ENCODE results near the gene DDX31.

DNA sequence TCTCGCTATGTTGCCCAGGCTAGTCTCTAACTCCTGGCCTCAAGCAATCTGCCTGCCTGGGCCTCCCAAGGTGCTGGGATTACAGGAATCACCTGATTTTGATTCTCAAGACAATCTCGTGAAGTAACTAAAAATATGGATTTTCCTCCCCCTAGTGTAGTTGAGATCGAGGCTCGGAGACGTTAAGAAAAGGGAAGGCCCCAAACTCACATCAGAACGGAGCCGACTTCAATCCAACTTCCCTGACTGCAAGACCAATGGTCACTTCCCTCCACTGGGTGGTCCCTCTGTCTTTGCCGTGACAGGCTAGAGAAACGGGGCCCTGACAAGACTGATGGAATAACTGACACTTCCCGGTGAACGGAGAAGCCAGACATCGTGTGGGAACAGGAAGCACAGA is 59.1 kb downstream of the DDX31 start:
- TF ChIP-seq, protein P1, sequence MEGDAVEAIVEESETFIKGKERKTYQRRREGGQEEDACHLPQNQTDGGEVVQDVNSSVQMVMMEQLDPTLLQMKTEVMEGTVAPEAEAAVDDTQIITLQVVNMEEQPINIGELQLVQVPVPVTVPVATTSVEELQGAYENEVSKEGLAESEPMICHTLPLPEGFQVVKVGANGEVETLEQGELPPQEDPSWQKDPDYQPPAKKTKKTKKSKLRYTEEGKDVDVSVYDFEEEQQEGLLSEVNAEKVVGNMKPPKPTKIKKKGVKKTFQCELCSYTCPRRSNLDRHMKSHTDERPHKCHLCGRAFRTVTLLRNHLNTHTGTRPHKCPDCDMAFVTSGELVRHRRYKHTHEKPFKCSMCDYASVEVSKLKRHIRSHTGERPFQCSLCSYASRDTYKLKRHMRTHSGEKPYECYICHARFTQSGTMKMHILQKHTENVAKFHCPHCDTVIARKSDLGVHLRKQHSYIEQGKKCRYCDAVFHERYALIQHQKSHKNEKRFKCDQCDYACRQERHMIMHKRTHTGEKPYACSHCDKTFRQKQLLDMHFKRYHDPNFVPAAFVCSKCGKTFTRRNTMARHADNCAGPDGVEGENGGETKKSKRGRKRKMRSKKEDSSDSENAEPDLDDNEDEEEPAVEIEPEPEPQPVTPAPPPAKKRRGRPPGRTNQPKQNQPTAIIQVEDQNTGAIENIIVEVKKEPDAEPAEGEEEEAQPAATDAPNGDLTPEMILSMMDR (conservative IDR thresholded peaks at IDR 0.05): no peak
- no peak for TF ChIP-seq EZH2 (IDR thresholded peaks at IDR 0.05; ENCODE audit: low read depth)

All from PC-9 (cell line).